ENCODE data around the gene OLFM1. TPM values are rescaled to one million over a fixed set of nuclear protein-coding genes. Genes with fewer than 3 reads are reported as not detected.

The OLFM1 gene
- total RNA-seq, 1 experiment from 2014 or later: 3.5 TPM

DNA sequence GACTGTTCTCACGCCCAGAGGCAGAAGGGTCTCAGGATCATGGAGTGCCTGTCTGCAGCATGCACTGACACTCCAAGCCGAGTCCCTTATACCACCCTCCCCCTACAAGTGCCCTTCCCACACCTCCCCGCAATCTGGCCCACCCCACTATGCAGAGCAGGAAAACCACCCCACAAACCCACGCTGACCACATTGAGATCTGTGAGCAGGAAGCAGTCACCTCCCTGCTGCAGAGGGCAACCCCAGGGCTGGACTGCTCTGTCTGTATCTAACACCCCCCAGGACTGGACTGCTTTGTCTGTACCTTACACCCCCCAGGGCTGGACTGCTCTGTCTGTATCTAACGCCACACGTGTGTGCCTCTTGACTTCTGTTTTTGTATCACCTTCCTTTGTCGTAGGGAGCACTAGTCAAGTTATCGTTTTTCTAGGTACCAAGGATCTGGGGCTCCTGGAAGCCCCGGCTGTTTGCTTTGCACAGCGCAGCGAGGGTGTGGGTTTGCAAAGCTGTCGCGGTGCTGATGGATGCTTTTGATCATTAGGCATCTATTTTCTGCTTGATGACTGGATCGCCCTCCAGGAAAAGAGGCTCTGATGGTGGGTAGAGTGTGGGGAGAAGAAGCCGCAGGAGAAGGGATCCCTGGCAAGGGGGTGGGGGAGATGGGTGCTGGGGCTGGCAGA, 21.5 kb downstream of the OLFM1 start:
- TF ChIP-seq CBX3 (IDR thresholded peaks at IDR 0.05; ENCODE audit: low read depth) (no peak), FOSL1 (IDR thresholded peaks at IDR 0.05; ENCODE audit: low read depth) (no peak), SIN3A (IDR thresholded peaks at IDR 0.05; ENCODE audit: low read depth) (no peak), ZNF274 (IDR thresholded peaks at IDR 0.05; ENCODE audit: low read depth, low read length) (no peak)
- TF ChIP-seq, protein P1, sequence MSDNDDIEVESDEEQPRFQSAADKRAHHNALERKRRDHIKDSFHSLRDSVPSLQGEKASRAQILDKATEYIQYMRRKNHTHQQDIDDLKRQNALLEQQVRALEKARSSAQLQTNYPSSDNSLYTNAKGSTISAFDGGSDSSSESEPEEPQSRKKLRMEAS (IDR thresholded peaks at IDR 0.05): no peak
- Histone ChIP-seq H4K20me1 (ENCODE audit: insufficient read depth) (no peaks in the 10 kb centered on the region), H3K4me1 (ENCODE audit: control insufficient read depth in 1 of 2, insufficient read depth in 2 of 2, low read length in 2 of 2) (no peaks in the 10 kb centered on the region), H3K4me2 (ENCODE audit: low read length) (no peak overlapping the region), H3K27me3 (ENCODE audit: insufficient read depth, low read length) (peaks cover 8% of the 10 kb centered on the region; the same call in 1 of the 2 replicates), H3K9me2 (ENCODE audit: insufficient read depth) (no peaks in the 10 kb centered on the region), H3K79me2 (ENCODE audit: insufficient read depth, low read length) (no peaks in the 10 kb centered on the region), H3K4me3 (replicated peaks in 1 of 2; ENCODE audit: low read depth in 1 of 2, low read length in 2 of 2) (no peak overlapping the region), H2AFZ (ENCODE audit: low read depth, low read length, poor library complexity, severe bottlenecking) (no peak overlapping the region), H3K27ac (ENCODE audit: low read depth, low read length) (no peak overlapping the region), H3K9ac (ENCODE audit: low read length) (no peak overlapping the region), H3K36me3 (ENCODE audit: control insufficient read depth in 1 of 2, insufficient read depth in 2 of 2, low read length in 2 of 2) (no peaks in the 10 kb centered on the region), H3K9me3 (ENCODE audit: control insufficient read depth in 1 of 2, insufficient read depth in 1 of 2, low read depth in 1 of 2, low read length in 2 of 2) (no peaks in the 10 kb centered on the region)
- BruUV-seq (replicated peaks): no TSS peak
- ChIA-PET RAD21 (ENCODE audit: low non-redundant PET in 1 of 2, low total read pairs in 2 of 2, uncharacterized antibody in 2 of 2, unreplicated experiment in 2 of 2) (no interaction called here), POLR2A (no interaction called here), CTCF (no interaction called here)
- ATAC-seq (no peak), DNase-seq (ENCODE audit: low read depth, low spot score) (no peak)
- intact Hi-C loops (cut with micrococcal nuclease): no loop called here

DNA sequence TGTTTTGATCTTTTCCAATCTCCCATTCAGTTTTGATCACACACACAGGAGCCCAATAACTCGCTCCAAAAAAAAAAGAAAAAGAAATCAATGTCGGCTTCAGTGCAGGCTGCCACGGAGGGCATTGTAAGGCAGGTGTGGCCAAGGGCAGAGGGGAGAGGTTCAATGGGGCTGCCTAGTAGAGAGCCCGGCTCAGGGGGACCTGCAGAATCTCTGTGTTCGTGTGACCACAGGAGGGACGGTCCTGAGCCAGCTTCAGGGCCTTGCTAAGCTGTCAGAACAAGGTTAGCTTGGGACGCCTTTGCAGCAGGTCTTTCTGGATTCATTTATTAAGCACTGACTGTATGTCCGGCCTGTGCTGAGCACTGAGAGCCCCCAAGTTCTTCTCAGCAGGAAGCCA, 22.2 kb downstream of the OLFM1 start:
- intact Hi-C loops (cut with micrococcal nuclease): no loop called here
- DNase-seq (ENCODE audit: low read depth, low spot score): no peak
- no peak overlapping the region for H3K9ac ChIP-seq (ENCODE audit: low read length)
- ChIA-PET CTCF (no interaction called here), RAD21 (ENCODE audit: low non-redundant PET in 1 of 2, low total read pairs in 2 of 2, uncharacterized antibody in 2 of 2, unreplicated experiment in 2 of 2) (no interaction called here), POLR2A (no interaction called here)
- H2AFZ ChIP-seq (ENCODE audit: low read depth, low read length, poor library complexity, severe bottlenecking): no peak overlapping the region
- H3K9me3 ChIP-seq (ENCODE audit: control insufficient read depth in 1 of 2, insufficient read depth in 1 of 2, low read depth in 1 of 2, low read length in 2 of 2): no peaks in the 10 kb centered on the region
- H3K79me2 ChIP-seq (ENCODE audit: insufficient read depth, low read length): no peaks in the 10 kb centered on the region
- H4K20me1 ChIP-seq (ENCODE audit: insufficient read depth): no peaks in the 10 kb centered on the region
- 0 out of 2 replicates have a peak, but pooled peaks cover 2% of the 10 kb centered on the region for H3K27me3 ChIP-seq (ENCODE audit: insufficient read depth, low read length)
- no peak for TF ChIP-seq SP1 (IDR thresholded peaks at IDR 0.05; ENCODE audit: low read depth)
- no peak for TF ChIP-seq RAD21 (IDR thresholded peaks at IDR 0.05; ENCODE audit: low read depth)
- TF ChIP-seq ZNF274 (IDR thresholded peaks at IDR 0.05; ENCODE audit: low read depth, low read length): no peak
- TF ChIP-seq, protein P2, sequence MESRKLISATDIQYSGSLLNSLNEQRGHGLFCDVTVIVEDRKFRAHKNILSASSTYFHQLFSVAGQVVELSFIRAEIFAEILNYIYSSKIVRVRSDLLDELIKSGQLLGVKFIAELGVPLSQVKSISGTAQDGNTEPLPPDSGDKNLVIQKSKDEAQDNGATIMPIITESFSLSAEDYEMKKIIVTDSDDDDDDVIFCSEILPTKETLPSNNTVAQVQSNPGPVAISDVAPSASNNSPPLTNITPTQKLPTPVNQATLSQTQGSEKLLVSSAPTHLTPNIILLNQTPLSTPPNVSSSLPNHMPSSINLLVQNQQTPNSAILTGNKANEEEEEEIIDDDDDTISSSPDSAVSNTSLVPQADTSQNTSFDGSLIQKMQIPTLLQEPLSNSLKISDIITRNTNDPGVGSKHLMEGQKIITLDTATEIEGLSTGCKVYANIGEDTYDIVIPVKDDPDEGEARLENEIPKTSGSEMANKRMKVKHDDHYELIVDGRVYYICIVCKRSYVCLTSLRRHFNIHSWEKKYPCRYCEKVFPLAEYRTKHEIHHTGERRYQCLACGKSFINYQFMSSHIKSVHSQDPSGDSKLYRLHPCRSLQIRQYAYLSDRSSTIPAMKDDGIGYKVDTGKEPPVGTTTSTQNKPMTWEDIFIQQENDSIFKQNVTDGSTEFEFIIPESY (IDR thresholded peaks at IDR 0.05; ENCODE audit: extremely low read depth, insufficient replicate concordance, low read length): no peak
- TF ChIP-seq SIN3A (IDR thresholded peaks at IDR 0.05; ENCODE audit: low read depth): no peak
- no TSS peak for BruUV-seq (replicated peaks)
- H3K27ac ChIP-seq (ENCODE audit: low read depth, low read length): no peak overlapping the region
- no peaks in the 10 kb centered on the region for H3K36me3 ChIP-seq (ENCODE audit: control insufficient read depth in 1 of 2, insufficient read depth in 2 of 2, low read length in 2 of 2)
- ATAC-seq: no peak
- H3K9me2 ChIP-seq (ENCODE audit: insufficient read depth): no peaks in the 10 kb centered on the region
- H3K4me2 ChIP-seq (ENCODE audit: low read length): no peak overlapping the region
- no peak overlapping the region for H3K4me3 ChIP-seq (replicated peaks in 1 of 2; ENCODE audit: low read depth in 1 of 2, low read length in 2 of 2)
- no peaks in the 10 kb centered on the region for H3K4me1 ChIP-seq (ENCODE audit: control insufficient read depth in 1 of 2, insufficient read depth in 2 of 2, low read length in 2 of 2)
